ENCODE results near the gene GKAP1.
"Not testable (repeated sequence)": the region's sequence is repeated elsewhere in the genome, so short reads cannot be mapped to it uniquely, and the experiment has no call there.

Gene GKAP1

GRCh38 chr9:83728591-83729368 lies 88.8 kb downstream of the GKAP1 start:
- DNase-seq, result not testable (repeated sequence)

GRCh38 chr9:83724436-83724835 lies 93.1 kb downstream of the GKAP1 start:
- no peak for DNase-seq

GRCh38 chr9:83722726-83723495 lies 94.7 kb downstream of the GKAP1 start:
- DNase-seq, result no peak

- no peak for DNase-seq
Observed at GRCh38 chr9:83721509-83721908, 96.1 kb downstream of the GKAP1 start.

- no peak for DNase-seq
Observed at GRCh38 chr9:83715794-83716193, 101.8 kb downstream of the GKAP1 start.

- no peak for DNase-seq
Observed at GRCh38 chr9:83715221-83715620, 102.3 kb downstream of the GKAP1 start.

GRCh38 chr9:83714329-83714728 lies 103.2 kb downstream of the GKAP1 start:
- peak; percentile 20 for DNase-seq

GRCh38 chr9:83708515-83709158 lies 108.9 kb downstream of the GKAP1 start:
- peak; percentile 63 for DNase-seq

- peak; percentile 94 for DNase-seq
Observed at GRCh38 chr9:83707768-83708514, 109.6 kb downstream of the GKAP1 start, which contains the start of gene UBQLN1. UBQLN1 (minus strand) TSS chr9:83707958; CDS start chr9:83707679, 279 bp downstream.

- DNase-seq, result no peak
Observed at GRCh38 chr9:83707518-83707767, 110.1 kb downstream of the GKAP1 start.

- DNase-seq, result peak; percentile 24
Observed at GRCh38 chr9:83706676-83707517, 110.7 kb downstream of the GKAP1 start.

GRCh38 chr9:83705219-83705651 lies 112.3 kb downstream of the GKAP1 start:
- DNase-seq, result peak; percentile 34

GRCh38 chr9:83701769-83702168 lies 115.8 kb downstream of the GKAP1 start:
- no peak for DNase-seq

- DNase-seq, result no peak
Observed at GRCh38 chr9:83701286-83701685, 116.3 kb downstream of the GKAP1 start.

- DNase-seq, result no peak
Observed at GRCh38 chr9:83699615-83700014, 118.0 kb downstream of the GKAP1 start.

- no peak for DNase-seq
Observed at GRCh38 chr9:83698976-83699585, 118.5 kb downstream of the GKAP1 start.

- no peak for DNase-seq
Observed at GRCh38 chr9:83691492-83691891, 126.1 kb downstream of the GKAP1 start.

Data from RPMI8226 (cell line).